GM19395 (cell line): ENCODE measurements around the gene SLC46A1.
"Not testable (repeated sequence)": the region's sequence is repeated elsewhere in the genome, so short reads cannot be mapped to it uniquely, and the experiment has no call there.

Source experiments
- ATAC-seq: cut with Tn5 transposase; IDR thresholded peaks from one replicate; pipeline ENCODE4 v1.9.1; 2021; ENCODE audit warnings: mild to moderate bottlenecking, moderate library complexity; ENCODE audit not compliant: unreplicated experiment

SLC46A1 gene

DNA sequence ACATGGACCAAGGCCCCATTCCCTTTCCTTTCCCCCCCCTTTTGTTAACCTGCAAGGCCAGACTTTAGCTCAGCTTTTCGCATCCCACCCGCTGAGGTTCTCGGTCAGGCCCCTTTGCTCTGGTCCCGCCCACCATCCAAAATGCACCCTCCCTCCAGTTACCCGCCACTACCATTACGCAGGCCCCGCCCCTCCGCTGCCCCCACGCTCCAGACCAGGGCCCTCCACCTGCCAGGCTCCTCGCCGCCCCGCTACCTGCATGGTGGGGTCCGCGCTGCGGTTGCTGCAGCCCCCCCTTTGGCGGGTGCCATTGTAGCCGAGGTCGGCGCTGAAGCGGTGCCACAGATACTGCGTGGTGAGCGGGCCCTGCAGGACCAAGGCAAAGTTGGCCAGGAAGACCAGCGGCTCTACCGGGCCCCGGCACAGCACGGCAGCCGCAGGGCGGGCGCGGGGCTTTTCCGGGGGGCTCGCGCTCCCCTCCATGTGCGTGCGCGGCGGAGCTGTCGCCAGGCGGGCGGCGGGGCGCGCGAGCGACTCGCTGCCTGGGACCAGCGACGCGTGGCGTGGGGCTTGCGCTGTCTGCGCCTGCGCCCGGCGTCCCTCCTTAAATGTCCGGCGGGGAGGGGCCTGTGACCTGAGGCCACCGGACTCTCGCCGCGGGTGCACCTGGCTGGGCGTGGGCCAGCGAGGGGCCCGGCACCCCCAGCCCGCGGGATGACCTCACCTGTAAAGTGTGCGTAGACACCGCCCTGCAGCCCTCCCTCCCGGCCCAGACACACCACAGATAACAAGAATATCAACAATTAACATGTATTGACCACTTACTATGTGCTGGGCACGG, at the start of gene SLC46A1:
Gene SLC46A1 (minus strand): TSS at position 581 of the 841 bp plus-strand sequence. CDS start 98 bp downstream, at position 483.
- peak; percentile 79 for ATAC-seq

DNA sequence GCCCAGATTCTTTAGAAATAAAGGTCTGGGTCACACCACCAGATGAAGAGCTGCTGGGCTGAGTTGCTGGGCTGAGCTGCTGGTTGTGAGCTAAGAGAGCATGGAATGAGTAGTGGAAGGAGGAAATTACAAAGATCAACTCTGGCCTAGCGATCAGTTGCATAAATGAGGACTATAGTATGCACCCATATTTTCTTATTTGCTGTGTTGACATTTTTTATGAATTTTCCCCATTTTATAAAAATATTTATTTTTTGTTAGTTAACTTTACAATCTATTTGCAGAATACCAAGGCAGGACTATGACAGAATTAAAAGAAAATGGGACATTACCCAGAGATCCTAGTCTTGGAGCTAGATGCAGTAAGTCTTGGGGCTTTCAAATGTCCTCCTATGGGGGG, 43.8 kb upstream of the SLC46A1 start:
- no peak for ATAC-seq

- no peak for ATAC-seq
Measured at GRCh38 chr17:28447396-28447760, 41.4 kb upstream of the SLC46A1 start.

DNA sequence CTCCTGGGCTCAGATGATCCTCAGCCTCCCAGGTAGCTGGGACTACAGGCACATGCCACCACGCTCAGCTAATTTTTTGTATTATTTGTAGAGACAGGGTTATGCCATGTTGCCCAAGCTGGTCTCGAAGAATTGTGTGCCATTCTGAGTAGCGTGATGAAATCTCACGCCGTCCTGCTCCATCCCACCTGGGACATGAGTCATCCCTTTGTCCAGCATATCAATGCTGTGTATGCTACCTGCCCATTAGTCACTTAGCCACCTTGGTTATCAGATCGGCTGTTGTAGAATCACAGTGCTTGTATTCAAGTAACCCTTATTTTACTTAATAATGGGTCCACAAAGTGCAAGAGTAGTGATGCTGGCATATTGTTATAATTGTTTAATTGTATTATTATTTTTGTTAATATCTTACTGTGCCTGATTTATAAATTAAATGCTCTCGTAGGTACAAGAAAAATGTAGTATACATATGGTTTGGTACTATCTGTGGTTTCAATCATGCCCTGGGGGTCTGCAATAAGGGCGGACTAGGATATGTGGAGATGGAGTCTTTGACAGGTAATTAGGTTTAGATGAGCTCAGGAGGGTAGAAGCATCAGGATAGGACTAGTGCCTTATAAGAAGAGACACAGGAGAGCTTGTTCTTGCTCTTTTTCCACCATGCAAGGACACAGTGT, 40.8 kb upstream of the SLC46A1 start:
- ATAC-seq: no peak

DNA sequence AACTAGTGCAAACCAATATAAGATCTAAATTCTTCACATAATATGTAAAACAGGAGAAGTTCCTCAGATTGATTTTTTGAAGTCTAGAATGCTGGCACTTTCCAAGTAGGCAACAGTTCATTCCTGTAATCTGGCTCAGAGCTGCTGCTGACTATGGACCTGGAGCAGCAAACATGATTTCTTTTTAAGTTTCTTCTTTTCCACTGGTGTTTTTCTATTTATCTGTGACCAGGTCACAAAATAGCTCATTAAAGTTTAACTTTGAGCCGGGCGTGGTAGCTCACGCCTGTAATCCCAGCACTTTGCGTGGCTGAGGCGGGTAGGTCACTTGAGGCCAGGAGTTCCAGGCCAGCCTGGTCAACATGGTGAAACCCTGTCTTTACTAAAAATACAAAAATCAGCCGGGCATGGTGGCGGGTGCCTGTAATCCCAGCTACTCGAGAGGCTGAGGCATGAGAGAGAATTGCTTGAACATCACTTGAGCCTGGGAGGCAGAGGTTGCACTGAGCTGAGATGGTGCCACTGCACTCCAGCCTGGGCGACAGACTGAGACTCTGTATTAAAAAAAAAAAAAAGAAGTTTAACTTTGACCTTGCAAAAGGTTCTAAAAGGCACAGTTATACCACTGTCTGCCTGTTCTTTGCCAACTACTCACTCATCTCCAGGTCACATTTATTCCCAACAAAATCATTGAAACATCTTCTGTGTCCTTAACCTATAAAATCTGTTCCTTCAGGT, 38.1 kb upstream of the SLC46A1 start:
- no peak for ATAC-seq

GRCh38 chr17:28434326-28434725, 28.3 kb upstream of the SLC46A1 start:
- ATAC-seq: not testable (repeated sequence)

DNA sequence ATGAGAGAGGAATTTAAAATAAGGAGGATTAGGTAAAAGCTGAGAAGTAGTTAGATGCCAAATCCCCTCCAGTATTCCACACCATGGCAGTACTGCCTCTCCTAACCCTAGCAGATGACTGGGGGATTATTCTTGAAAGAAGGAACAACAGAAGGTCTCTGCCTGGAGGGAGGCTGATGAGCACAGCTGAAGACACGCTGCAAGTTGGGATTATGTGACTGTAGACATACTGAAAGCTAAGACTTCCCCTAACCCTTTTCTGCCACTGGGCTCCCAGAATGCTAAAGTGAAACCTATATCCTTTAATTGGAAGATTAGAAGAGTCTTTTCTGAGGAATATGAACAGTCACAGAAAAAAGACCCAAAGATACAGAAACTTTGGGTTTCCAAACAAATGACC, 27.7 kb upstream of the SLC46A1 start:
- ATAC-seq: no peak

- ATAC-seq: not testable (repeated sequence)
Measured at GRCh38 chr17:28427982-28428381, 22.0 kb upstream of the SLC46A1 start.

DNA sequence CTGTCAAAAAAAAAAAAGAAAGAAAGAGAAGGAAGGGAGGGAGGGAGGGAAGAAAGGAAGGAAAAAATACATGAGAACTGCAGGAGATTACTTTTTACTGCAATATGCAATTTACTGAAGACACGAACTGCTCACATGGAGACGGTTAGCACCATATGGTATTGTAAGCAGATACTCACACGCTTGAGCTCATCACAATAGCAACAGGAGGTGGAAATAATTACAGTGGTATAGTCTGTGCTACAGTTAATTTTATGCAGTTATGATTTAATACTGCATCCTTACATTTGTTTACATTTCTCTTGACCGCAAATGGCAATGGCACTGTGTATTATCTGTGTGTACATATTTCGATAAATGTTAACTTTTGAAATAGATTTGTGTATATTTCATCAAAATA, 21.4 kb upstream of the SLC46A1 start:
- no peak for ATAC-seq

DNA sequence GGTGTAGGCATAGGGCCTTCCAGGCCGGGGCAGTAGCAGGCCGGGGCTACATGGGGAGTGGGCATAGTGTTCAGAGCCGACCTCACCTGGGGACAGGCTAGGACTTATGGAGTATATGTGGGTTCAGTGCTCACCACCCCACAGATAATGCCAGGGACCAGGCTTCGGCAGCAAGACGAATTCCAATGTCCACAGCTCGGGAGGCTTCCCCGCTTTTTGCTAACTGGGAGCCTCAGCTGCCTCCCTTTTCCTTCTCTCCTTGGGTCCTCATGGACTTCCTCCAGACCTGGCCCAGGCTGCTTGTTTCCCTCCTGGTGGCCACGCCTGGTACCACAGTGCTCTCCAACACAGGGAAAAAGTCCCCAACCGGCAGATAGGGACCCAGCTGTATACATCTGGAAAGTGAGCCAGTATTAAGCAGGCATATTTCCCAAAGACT, 20.1 kb upstream of the SLC46A1 start:
- ATAC-seq: no peak

DNA sequence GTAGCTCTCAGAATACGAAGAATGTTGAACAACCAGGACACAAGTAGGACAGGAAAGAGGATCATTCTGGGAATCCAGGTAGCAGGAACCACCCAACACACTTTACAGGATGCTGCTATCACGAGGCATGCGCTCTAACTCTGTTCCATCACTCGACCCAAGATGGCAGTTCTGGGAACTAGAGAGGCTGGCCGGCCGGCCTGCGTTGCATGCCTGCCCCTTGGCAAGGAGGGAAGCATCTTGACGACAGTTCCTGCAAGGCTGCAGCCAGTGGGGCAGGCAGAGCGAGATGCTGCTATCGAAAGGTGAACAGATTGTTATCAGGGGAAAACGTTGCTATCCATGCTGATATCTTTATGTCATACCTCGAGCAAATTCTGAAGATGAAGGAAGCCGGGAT, 19.2 kb upstream of the SLC46A1 start:
- ATAC-seq: no peak

DNA sequence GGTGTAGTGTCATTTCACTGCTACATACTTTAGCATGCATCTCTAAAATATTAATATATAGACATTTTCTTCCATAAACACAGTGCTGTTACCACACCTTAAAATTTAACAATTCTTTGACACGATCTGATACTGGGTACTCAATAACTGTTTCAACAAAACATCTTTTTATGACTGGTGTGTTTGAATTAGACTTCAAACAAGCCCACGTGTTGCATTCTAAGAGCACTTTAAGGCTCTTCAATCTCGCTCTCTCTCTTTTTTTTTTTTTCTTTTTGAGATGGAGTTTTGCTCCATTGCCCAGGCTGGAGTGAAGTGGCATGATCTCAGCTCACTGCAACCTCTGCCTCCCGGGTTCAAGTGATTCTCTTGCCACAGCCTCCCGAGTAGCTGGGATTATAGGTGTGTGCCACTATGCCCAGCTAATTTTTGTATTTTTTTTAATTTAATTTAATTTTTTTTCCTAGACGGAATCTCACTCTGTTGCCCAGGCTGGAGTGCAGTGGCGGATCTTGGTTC, 15.8 kb upstream of the SLC46A1 start:
- ATAC-seq: no peak

GRCh38 chr17:28416703-28417311, 10.8 kb upstream of the SLC46A1 start:
- no peak for ATAC-seq

DNA sequence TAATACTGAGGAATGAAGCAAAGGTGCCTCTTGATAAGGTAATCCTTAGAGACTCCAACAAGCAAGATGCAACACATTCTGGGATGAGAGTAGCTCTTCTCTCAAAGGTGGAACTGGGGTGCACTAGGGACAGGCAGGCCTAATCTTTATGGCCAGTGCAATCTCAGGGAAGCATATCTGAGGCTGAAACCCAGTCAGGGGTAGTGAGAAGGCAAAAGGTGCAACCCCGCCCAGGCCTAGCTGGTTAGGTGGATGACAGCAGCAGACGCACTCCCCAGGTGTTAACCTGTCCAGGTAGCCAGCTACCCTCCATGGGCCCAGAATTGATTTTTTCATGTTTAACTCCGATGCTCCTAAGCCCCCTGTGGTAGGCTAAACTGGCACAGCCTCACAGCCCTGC, 9.9 kb upstream of the SLC46A1 start:
- ATAC-seq: no peak

DNA sequence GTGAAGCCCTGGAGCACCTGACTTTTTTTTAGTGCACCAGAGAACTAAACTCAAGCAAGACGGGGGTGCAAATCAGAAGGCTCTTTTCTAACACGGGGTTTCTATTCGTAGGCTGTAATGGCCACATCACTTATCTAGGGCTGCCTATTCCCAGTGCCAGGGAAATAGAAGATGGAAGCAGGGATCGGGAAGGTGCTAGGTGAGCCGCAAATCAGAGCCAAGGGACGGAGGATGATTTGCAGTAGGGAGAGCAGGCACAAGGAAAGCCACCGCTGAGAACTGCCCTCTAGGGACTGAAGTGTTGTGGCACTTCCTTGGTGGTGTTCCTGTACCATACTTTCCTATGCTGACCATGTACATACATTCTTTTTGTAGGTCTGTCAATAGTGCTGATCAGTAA, 7.8 kb upstream of the SLC46A1 start:
- no peak for ATAC-seq

GRCh38 chr17:28412099-28412498, 6.1 kb upstream of the SLC46A1 start:
- ATAC-seq: no peak

DNA sequence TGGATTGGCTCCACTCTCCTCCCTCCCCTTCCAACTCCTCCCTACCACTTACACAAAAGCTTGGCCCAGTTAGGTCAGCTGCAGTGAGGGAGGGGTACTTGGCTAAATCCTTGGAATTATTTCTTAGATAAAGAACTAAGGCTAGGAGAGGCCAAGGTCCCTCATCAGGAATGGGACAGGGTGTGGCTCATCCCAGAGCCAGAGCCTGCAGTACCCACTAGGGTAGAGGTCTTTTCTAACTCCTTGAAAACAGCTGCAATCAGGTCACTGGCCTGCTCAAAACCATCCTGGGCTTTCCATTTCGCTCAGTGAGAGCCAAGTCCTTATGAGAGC, 1.9 kb upstream of the SLC46A1 start:
- no peak for ATAC-seq

- no peak for ATAC-seq
Measured at GRCh38 chr17:28407130-28407973, 1.3 kb upstream of the SLC46A1 start.

DNA sequence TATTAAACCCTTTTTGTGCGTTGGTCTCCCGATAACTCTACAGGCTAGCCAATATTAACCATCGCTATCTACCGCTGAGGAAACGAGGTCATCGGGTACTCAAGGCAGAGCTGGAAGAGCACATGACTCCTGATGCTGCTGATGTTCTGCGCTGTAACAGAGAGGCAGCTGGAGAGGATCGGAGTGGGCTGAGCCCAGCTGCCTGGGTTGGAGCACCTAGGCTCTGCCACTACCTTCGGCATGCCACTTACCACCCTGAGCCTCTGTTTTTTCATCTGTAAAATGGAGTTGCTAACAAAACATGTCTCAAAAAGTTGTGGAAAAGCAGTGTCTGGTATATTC, 432 bp upstream of the SLC46A1 start:
- no peak for ATAC-seq

GRCh38 chr17:28404812-28405570, 1.0 kb downstream of the SLC46A1 start:
- no peak for ATAC-seq
